GM12878 (cell line): Measurements from ENCODE around the gene RPL27A.

Experiments
- CHD2 ChIP-seq: IDR thresholded peaks from 2 replicates; pipeline ENCODE4 v1.6.1; 2011; ENCODE audit warnings: low read depth, low read length, improper control_type of control experiment, borderline replicate concordance
- CTCF ChIP-seq, 3 experiments: IDR thresholded peaks in 2 of 3; conservative IDR thresholded peaks in 1 of 3; 2 replicates each; pipeline ENCODE4 v1.5.1; 2011; ENCODE audit warnings: low read depth in 3 of 3, low read length in 3 of 3, mild to moderate bottlenecking in 3 of 3, control low read depth in 2 of 3, moderate library complexity in 2 of 3, inconsistent platforms in 1 of 3, mixed read lengths in 1 of 3; ENCODE audit not compliant: control insufficient read depth in 2 of 3, insufficient read depth in 1 of 3; ENCODE audit errors: extremely low read depth in 1 of 3
- DPF2 ChIP-seq: fragments of 450-650 bp; IDR thresholded peaks from 2 replicates; pipeline ENCODE4 v1.6.1; 2017; ENCODE audit warnings: mild to moderate bottlenecking
- ESRRA ChIP-seq: IDR thresholded peaks from 2 replicates; pipeline ENCODE4 v1.6.1; 2012; ENCODE audit warnings: mild to moderate bottlenecking, low read length, improper control_type of control experiment
- NBN ChIP-seq: fragments of 450-650 bp; IDR thresholded peaks from 2 replicates; pipeline ENCODE4 v1.6.1; 2016
- NFYB ChIP-seq: IDR thresholded peaks from 2 replicates; pipeline ENCODE4 v1.6.1; 2011; ENCODE audit warnings: low read depth, mild to moderate bottlenecking, low read length, improper control_type of control experiment, moderate library complexity; ENCODE audit not compliant: insufficient read depth
- PKNOX1 ChIP-seq: fragments of 450-650 bp; IDR thresholded peaks from 2 replicates; pipeline ENCODE4 v1.6.1; 2016; ENCODE audit warnings: mild to moderate bottlenecking
- POLR2AphosphoS5 ChIP-seq: IDR thresholded peaks from 2 replicates; pipeline ENCODE4 v1.6.1; 2011; ENCODE audit warnings: mild to moderate bottlenecking, low read length, inconsistent platforms
- RCOR1 ChIP-seq: conservative IDR thresholded peaks from 2 replicates; pipeline ENCODE4 v1.6.1; 2012; ENCODE audit warnings: low read depth, low read length, improper control_type of control experiment
- SP1 ChIP-seq: IDR thresholded peaks from one replicate; pipeline ENCODE4 v1.6.1; 2011; ENCODE audit warnings: low read depth, low read length
- WRNIP1 ChIP-seq: IDR thresholded peaks from 2 replicates; pipeline ENCODE4 v1.6.1; 2011; ENCODE audit warnings: low read depth, low read length, improper control_type of control experiment, borderline replicate concordance
- ZSCAN29 ChIP-seq: fragments of 450-650 bp; IDR thresholded peaks from 2 replicates; pipeline ENCODE4 v1.6.1; 2017; ENCODE audit warnings: mild to moderate bottlenecking, moderate library complexity

- no peak for TF ChIP-seq CTCF (IDR thresholded peaks at IDR 0.05 in 2 of 3, conservative IDR thresholded peaks at IDR 0.05 in 1 of 3; ENCODE audit: control insufficient read depth in 2 of 3, extremely low read depth in 1 of 3, insufficient read depth in 1 of 3, low read depth in 3 of 3, low read length in 3 of 3)
- TF ChIP-seq POLR2AphosphoS5 = no peak
- no peak for TF ChIP-seq DPF2
- TF ChIP-seq NBN = no peak
- TF ChIP-seq ESRRA = no peak
- TF ChIP-seq WRNIP1 = no peak
- TF ChIP-seq ZSCAN29 = no peak
- no peak for TF ChIP-seq PKNOX1
- no peak for TF ChIP-seq SP1
- no peak for TF ChIP-seq RCOR1
- no peak for TF ChIP-seq NFYB
- TF ChIP-seq CHD2 = no peak
Measured at GRCh38 chr11:8656291-8656690, 26.3 kb upstream of the RPL27A start.
